Neural progenitor cell (in vitro differentiated cells): ENCODE data around the gene CLDN4. TPM values are rescaled to one million over a fixed set of nuclear protein-coding genes. Genes with fewer than 3 reads are reported as not detected.
A peak's percentile ranks its signal among the peaks of the same experiment; 100 is the strongest.

Source experiments
- DNase-seq: peaks from one replicate; pipeline ENCODE4 v3.0.0-alpha.2; 2016; ENCODE audit warnings: low spot score
- H2AFZ ChIP-seq: fragments of 200-600 bp; sonication (generic); replicated peaks from 2 replicates; pipeline ENCODE4 v1.6.1; 2016; ENCODE audit warnings: antibody characterized with exemption
- H3F3A ChIP-seq: fragments of 200-600 bp; sonication (generic); 2 replicates; pipeline ENCODE4 v1.6.1; 2016; ENCODE audit warnings: antibody characterized with exemption, low read depth
- H3K27ac ChIP-seq: fragments of 200-600 bp; sonication (generic); 2 replicates; pipeline ENCODE4 v1.5.1; 2016; ENCODE audit warnings: mild to moderate bottlenecking
- H3K27me3 ChIP-seq: fragments of 200-600 bp; sonication (generic); 2 replicates; pipeline ENCODE4 v1.6.1; 2016; ENCODE audit warnings: mild to moderate bottlenecking, moderate library complexity
- H3K36me3 ChIP-seq: fragments of 200-600 bp; sonication (generic); 2 replicates; pipeline ENCODE4 v1.5.1; 2016
- H3K4me1 ChIP-seq: fragments of 200-600 bp; sonication (generic); 2 replicates; pipeline ENCODE4 v1.6.1; 2016; ENCODE audit warnings: mixed run types
- H3K4me2 ChIP-seq: fragments of 200-600 bp; sonication (generic); 2 replicates; pipeline ENCODE4 v1.6.1; 2016
- H3K4me3 ChIP-seq: fragments of 200-600 bp; sonication (generic); 2 replicates; pipeline ENCODE4 v1.5.1; 2016
- H3K79me2 ChIP-seq: fragments of 200-600 bp; sonication (generic); 2 replicates; pipeline ENCODE4 v1.6.1; 2016; ENCODE audit warnings: low read depth
- H3K9ac ChIP-seq: fragments of 200-600 bp; sonication (generic); 2 replicates; pipeline ENCODE4 v1.6.1; 2016
- H3K9me3 ChIP-seq: fragments of 200-600 bp; sonication (generic); 2 replicates; pipeline ENCODE4 v1.5.1; 2016; ENCODE audit warnings: low read depth
- H4K20me1 ChIP-seq: fragments of 200-600 bp; sonication (generic); 2 replicates; pipeline ENCODE4 v1.6.1; 2016; ENCODE audit warnings: low read depth
- H3K27ac Mint-ChIP-seq: 3 replicates; pipeline ENCODE4 v1.8.0; 2021; ENCODE audit warnings: mixed read lengths
- H3K27me3 Mint-ChIP-seq: 2 replicates; pipeline ENCODE4 v1.8.0; 2022; ENCODE audit warnings: low read depth, mild to moderate bottlenecking, inconsistent platforms, moderate library complexity, mixed read lengths; ENCODE audit not compliant: insufficient read depth
- H3K36me3 Mint-ChIP-seq: 3 replicates; pipeline ENCODE4 v1.8.0; 2021; ENCODE audit warnings: mixed read lengths
- H3K4me1 Mint-ChIP-seq: 3 replicates; pipeline ENCODE4 v1.8.0; 2021; ENCODE audit warnings: mixed read lengths
- H3K4me3 Mint-ChIP-seq: 3 replicates; pipeline ENCODE4 v1.8.0; 2021; ENCODE audit warnings: mild to moderate bottlenecking, moderate library complexity, mixed read lengths
- H3K9me3 Mint-ChIP-seq: 3 replicates; pipeline ENCODE4 v1.8.0; 2020; ENCODE audit warnings: mixed read lengths
- CTCF ChIP-seq: fragments of 200-600 bp; sonication (generic); IDR thresholded peaks from 2 replicates; pipeline ENCODE4 v1.5.1; 2017; ENCODE audit warnings: antibody characterized with exemption, mild to moderate bottlenecking
- EZH2 ChIP-seq: fragments of 200-600 bp; sonication (generic); IDR thresholded peaks from 2 replicates; pipeline ENCODE4 v1.6.1; 2017; ENCODE audit warnings: antibody characterized with exemption, mild to moderate bottlenecking, moderate library complexity
- EZH2phosphoT487 ChIP-seq: fragments of 200-600 bp; sonication (generic); IDR thresholded peaks from 2 replicates; pipeline ENCODE4 v1.6.1; 2017; ENCODE audit warnings: antibody characterized with exemption
- total RNA-seq: library from RNA; depleted of rRNA; stranded (reverse); fragments of >200 nt; gene quantifications from 2 replicates; pipeline ENCODE4 v1.2.3, GENCODE V29; 2015; ENCODE audit warnings: low replicate concordance

CLDN4 gene
- total RNA-seq, 1 donor from 2014 or later = not detected

DNA sequence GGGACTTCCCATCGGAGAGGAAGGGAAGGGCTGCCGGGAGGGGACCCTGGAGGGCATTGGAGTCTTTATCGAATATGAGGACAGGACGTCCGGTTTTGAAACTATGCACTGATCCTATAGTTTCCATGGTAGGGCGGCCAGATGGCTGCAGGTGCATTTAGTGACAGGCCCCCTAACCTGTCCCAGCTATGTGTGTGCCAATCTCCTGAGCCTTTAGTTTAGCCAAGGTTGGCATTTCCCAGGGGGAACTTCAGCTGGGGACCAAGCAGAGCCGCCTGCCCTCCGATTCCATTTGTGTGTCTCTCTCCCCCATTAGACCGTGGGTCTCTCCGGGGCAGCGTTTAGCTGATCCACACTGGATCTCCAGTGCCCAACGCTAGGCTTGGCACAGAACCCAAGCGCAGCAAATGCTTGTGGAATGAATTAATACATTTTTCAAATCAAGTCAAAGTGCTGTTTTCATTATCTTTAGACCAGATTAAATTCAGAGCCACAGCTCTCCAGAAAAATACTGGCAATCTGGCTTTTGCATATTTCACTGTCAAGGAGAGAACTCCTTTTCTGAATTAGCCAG is 50.0 kb downstream of the CLDN4 start:
- Histone ChIP-seq H3K4me1 (no peaks in the 10 kb centered on the region), H2AFZ (no peak overlapping the region), H3K4me2 (no peak overlapping the region), H4K20me1 (no peaks in the 10 kb centered on the region), H3F3A (no peaks in the 10 kb centered on the region), H3K9me3 (no peaks in the 10 kb centered on the region), H3K4me3 (no peak overlapping the region), H3K79me2 (no peaks in the 10 kb centered on the region), H3K27me3 (no peaks in the 10 kb centered on the region), H3K27ac (no peak overlapping the region), H3K36me3 (no peaks in the 10 kb centered on the region), H3K9ac (no peak overlapping the region)
- peaks cover 8% of the 10 kb centered on the region for H3K4me1 Mint-ChIP-seq
- no peak for TF ChIP-seq CTCF
- TF ChIP-seq EZH2phosphoT487 = no peak
- no peak for TF ChIP-seq EZH2
- DNase-seq = no peak
- H3K4me3 Mint-ChIP-seq = no peak overlapping the region
- H3K27me3 Mint-ChIP-seq = peaks cover 11% of the 10 kb centered on the region
- H3K36me3 Mint-ChIP-seq = no peaks in the 10 kb centered on the region
- H3K9me3 Mint-ChIP-seq = no peaks in the 10 kb centered on the region
- no peak overlapping the region for H3K27ac Mint-ChIP-seq

DNA sequence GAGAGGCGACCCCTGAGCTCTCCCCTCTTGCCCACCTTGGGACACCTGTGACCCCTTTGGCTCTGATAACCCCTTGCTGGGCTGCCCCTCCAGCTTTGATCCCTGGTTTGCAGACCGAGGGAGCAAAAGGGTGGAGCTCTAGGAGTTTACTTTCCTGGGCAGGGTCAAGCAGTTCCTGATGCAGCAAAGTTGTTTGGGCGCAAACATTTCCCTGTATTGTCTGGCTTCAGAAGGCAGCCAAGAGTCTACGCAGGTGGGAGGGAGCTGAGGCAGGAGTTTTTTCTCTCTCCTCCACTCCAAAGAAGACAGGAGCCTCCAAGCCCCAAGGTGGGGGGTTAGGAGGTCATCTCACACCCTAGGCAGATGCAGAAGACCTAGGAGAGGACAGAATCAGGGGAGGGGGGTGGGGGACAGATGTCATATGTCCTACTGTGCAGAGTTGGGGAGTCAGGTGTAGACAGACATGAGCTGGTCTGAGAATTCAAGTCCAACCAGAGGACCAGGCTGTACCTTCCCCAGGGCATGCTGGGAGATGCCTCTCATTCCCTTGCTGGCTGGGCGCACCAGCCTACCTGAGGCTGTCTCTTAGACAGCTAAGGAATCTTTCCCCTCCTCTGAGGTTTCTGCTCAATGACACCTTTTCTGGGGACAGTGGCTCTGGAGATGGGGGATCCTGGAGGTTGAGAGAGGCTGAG is 50.7 kb downstream of the CLDN4 start:
- Mint-ChIP-seq H3K27ac (peak overlapping the region; percentile 17), H3K4me3 (no peak overlapping the region), H3K36me3 (no peaks in the 10 kb centered on the region), H3K9me3 (no peaks in the 10 kb centered on the region), H3K27me3 (peaks cover 11% of the 10 kb centered on the region), H3K4me1 (peaks cover 14% of the 10 kb centered on the region)
- Histone ChIP-seq H3K9ac (no peak overlapping the region), H3K27ac (no peak overlapping the region), H2AFZ (no peak overlapping the region), H3K79me2 (no peaks in the 10 kb centered on the region), H3K4me3 (no peak overlapping the region), H3K27me3 (no peaks in the 10 kb centered on the region), H3F3A (no peaks in the 10 kb centered on the region), H3K4me1 (peaks cover 3% of the 10 kb centered on the region), H3K4me2 (no peak overlapping the region), H4K20me1 (no peaks in the 10 kb centered on the region), H3K9me3 (no peaks in the 10 kb centered on the region), H3K36me3 (no peaks in the 10 kb centered on the region)
- no peak for DNase-seq
- TF ChIP-seq EZH2 (no peak), CTCF (no peak), EZH2phosphoT487 (no peak)

- no peaks in the 10 kb centered on the region for H3K9me3 ChIP-seq
- H3K9ac ChIP-seq = no peak overlapping the region
- no peak overlapping the region for H3K27ac ChIP-seq
- TF ChIP-seq EZH2 (no peak), CTCF (no peak), EZH2phosphoT487 (no peak)
- peaks cover 17% of the 10 kb centered on the region for H3K4me1 Mint-ChIP-seq
- H3K79me2 ChIP-seq = no peaks in the 10 kb centered on the region
- peaks cover 7% of the 10 kb centered on the region for H3K4me1 ChIP-seq
- no peak for DNase-seq
- no peak overlapping the region for H3K4me3 ChIP-seq
- no peaks in the 10 kb centered on the region for H3F3A ChIP-seq
- H3K27me3 ChIP-seq = no peaks in the 10 kb centered on the region
- H3K27ac Mint-ChIP-seq = no peak overlapping the region
- no peak overlapping the region for H2AFZ ChIP-seq
- no peak overlapping the region for H3K4me2 ChIP-seq
- no peaks in the 10 kb centered on the region for H3K36me3 Mint-ChIP-seq
- no peaks in the 10 kb centered on the region for H3K36me3 ChIP-seq
- no peak overlapping the region for H3K4me3 Mint-ChIP-seq
- peaks cover 12% of the 10 kb centered on the region for H3K27me3 Mint-ChIP-seq
- H4K20me1 ChIP-seq = no peaks in the 10 kb centered on the region
- H3K9me3 Mint-ChIP-seq = no peaks in the 10 kb centered on the region
Measured at GRCh38 chr7:73882047-73882402, 51.2 kb downstream of the CLDN4 start.

Other genes starting within 250 kb of the CLDN4 start
- gene MLXIPL, start 206.5 kb upstream of the CLDN4 start, total RNA-seq = 0.87 and 0.90 TPM in 2 replicates
- 7.0 and 24.6 TPM in 2 replicates for gene VPS37D, start 163.2 kb upstream of the CLDN4 start, total RNA-seq
- gene DNAJC30, start 147.5 kb upstream of the CLDN4 start, total RNA-seq = 0.94 and 2.6 TPM in 2 replicates
- 22.8 and 41.6 TPM in 2 replicates for gene BUD23, start 147.4 kb upstream of the CLDN4 start, total RNA-seq
- 21.9 and 29.0 TPM in 2 replicates for gene STX1A, start 111.3 kb upstream of the CLDN4 start, total RNA-seq
- 9.3 and 15.1 TPM in 2 replicates for gene ABHD11, start 92.2 kb upstream of the CLDN4 start, total RNA-seq
- 1.6 and 14.2 TPM in 2 replicates for gene CLDN3, start 60.7 kb upstream of the CLDN4 start, total RNA-seq
- gene METTL27, start 11.5 kb downstream of the CLDN4 start, total RNA-seq = 10.5 and 12.0 TPM in 2 replicates
- not detected in 2 replicates for gene TMEM270, start 30.2 kb downstream of the CLDN4 start, total RNA-seq
- gene ELN, start 197.2 kb downstream of the CLDN4 start, total RNA-seq = 0.47 and 1.1 TPM in 2 replicates